NCI-H748 treated with DMSO at 0.1 percent for 48 hours (cell line): ENCODE measurements around the gene CD48.

Experiments
- DNase-seq: peaks from one replicate; lab custom pipeline; 2025; lab: John Stamatoyannopoulos, UW

Gene CD48

GRCh38 chr1:160676869-160677597 is 34.6 kb downstream of the CD48 start:
- no peak for DNase-seq

GRCh38 chr1:160675641-160676410 is 35.8 kb downstream of the CD48 start:
- no peak for DNase-seq

DNA sequence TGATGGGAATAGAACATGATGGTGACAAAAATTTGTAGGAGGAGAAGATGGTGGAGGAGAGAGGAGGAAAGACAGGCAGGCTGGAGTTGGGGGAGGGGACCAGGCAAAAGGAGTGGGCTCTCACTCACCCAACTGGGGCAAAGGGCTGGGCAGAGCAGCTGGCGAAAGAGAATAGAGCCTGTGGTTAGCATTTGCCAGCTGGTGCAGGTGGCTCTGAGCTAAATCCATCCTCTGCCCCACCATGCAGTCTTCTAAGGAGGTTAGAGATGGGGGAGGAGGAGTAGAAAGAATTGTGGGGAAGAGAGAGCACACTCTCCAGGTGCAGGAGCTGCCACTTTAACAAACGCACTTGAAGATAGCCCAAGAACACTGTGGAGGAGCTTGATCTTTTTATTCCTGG is 37.2 kb downstream of the CD48 start:
- DNase-seq, result no peak

- DNase-seq, result no peak
These were observed 38.6 kb downstream of the CD48 start for GRCh38 chr1:160672789-160673695.

DNA sequence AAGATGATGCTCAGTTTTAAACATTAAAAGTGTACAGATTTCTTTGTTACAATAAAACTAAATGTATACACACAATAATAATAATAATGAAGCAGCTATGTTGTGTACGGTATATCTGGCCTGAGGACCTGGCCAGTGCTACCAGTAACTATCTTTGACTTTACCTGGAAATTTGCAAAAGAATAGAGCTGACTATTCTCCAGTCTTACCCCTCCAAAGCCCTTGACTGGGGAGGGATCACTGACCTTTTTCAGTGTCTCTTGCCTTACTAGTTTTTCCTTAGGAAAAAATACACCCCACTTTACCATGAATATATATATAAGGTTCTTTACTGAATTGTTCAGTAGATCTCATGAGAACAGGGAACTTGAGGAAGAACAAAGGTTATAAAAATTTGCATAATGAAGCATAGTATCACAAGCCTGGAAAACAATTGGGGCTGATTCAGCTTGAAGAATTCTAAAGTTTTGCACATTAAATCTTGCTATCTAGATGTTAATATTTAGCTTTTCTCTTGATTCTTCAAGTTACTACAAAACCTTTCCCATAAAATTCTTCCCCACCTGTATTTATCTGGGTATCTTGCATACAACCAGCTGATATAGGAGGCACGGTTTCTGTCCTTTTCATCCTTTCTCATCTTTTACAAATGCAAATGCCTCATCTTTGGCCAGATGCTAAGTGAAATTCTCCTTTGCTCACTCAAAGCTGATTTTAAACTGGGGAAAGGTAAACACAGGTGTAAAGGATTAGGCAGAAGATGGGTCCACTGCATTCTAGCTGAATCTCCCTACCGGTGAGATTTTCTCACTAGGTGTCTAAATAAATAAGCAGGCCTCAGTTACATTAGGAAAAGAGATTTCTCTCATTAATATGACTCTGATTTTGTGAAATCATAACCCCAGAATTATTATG is 39.8 kb downstream of the CD48 start:
- no peak for DNase-seq

- no peak for DNase-seq
These were observed 40.9 kb downstream of the CD48 start for GRCh38 chr1:160670701-160671100.

- no peak for DNase-seq
These were observed 41.8 kb downstream of the CD48 start for GRCh38 chr1:160669802-160670201.

DNA sequence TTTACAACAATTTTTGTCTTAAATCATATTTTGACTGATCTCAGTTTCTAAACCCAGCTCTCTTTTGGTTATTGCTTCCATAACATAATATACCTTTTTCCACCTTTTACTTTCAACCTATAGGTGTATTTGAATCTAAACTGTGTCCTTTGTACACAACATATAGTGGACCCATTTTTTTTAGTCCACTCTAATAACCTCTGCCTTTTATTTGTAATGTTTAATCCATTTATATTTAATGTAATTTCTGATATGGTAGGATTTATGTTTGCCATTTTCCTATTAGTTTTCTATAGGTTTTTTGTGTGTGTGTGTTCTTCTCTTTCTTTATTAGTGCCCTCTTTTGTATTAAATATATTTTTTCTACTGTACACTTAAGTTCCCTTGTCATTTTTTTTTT is 42.3 kb downstream of the CD48 start:
- DNase-seq, result no peak

- DNase-seq, result no peak
These were observed 43.7 kb downstream of the CD48 start for GRCh38 chr1:160667896-160668295.

DNA sequence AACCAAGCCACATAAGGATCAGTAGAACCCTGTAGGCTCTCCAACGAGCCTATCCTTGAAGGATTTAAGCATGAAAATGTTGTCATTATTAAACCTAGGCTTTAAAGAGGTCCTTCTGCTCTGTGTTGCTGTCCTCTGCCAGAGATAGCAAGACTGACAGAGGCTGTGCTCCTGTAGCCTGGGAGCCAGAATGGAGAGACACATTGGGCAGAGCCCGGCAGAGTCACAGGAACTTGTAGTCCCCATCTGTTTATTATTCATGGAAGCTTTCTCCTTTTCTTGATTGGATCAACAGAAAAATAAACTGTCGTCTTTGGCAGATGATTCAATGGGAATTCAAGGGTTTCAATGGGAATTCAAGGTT is 45.6 kb downstream of the CD48 start:
- DNase-seq, result no peak

GRCh38 chr1:160665330-160666078 is 46.1 kb downstream of the CD48 start:
- DNase-seq, result no peak

GRCh38 chr1:160664573-160665051 is 47.0 kb downstream of the CD48 start:
- DNase-seq, result no peak

DNA sequence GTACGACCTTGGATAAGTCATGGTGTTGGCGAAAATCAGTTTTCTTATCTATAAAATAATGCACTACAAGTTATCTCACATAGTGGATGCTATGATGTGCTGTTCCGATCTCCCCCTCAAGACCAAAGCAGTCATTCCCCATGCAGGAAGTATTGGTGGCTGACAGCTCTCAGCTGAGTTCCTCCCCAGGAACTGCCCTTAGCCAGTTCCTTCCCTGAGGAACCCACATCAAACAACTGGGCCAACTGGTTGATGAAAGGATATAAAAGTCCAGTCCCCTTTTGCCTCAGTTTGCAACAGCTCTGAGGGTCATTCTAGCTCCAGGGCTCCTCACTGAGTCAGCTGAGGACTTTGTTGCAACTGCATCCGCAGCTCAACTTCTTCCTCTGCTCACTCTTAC is 48.7 kb downstream of the CD48 start:
- no peak for DNase-seq

- no peak for DNase-seq
These were observed 52.1 kb downstream of the CD48 start for GRCh38 chr1:160659566-160659965.

DNA sequence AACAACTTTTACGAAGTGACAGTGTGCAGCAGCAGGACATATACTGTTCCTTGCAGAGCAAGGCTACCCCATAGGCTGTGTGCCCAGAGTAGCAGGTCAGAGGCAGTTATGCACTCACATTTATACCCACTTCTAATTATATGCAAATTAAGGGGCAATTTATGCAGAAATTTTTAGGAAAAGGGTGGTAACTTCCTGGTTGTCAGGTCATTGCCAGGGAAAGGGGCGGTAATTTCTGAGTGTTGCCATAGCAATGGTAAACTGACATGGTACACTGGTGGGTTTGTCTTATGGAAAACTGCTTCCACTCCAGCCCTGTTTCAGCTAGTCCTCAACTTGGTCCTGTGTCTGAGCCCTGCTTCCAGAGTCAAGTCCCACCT is 52.8 kb downstream of the CD48 start:
- no peak for DNase-seq

DNA sequence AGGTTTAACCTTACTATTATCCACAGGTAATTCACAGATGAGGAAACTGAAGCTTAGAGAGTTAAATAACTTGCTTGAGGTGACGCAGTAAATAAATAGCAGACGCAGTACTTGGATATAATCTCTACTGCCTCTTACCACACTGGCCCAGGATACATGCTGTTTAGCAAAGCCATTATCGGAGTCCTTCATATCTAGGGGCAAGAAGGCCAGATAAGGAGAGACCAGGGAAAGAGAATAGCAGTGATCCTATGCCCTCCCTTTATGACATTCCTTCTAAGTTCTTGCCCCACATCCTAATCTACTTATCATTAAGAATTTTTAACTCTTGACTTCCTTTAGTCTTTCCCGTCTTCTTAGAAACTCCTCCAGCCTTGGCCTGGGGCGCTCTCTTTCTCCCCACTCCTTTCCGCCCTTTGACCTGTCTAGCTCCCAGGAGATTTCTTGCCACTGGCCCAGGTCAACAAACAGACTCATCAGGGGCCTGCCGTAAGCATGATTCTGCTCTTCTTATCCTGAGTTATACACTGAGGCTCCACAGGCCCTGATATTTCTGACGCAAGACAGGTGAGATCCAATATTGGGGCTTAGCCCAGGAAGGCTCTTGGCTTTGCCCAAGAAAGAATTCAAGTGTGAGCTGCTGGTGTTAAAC is 53.3 kb downstream of the CD48 start:
- DNase-seq, result no peak

DNA sequence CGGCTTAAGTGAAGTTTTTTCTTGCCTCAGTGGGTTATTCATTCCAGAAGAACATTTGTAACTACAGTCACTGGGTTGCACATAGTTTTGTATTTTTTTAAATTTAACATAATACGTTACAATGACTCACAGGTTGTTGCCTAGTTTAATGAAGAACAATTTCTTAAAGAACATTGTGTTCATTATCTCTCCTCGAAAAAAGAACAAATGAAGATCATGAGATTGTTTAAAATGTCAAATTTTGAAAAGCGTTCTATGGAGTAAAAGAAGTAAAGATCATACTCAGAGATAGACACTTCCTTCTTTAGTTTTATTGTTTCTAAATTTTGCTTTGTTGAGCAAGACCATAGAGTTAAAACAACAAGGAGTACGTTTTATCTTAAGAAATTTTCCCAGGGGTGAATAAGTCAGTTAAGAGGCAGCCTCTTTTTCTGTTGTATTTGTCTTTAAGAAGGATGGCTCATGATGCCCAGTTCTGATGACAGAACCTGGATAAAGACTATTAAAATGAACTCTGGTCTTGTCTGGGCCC is 54.3 kb downstream of the CD48 start:
- no peak for DNase-seq

- DNase-seq, result no peak
These were observed 54.9 kb downstream of the CD48 start for GRCh38 chr1:160656737-160657136.

DNA sequence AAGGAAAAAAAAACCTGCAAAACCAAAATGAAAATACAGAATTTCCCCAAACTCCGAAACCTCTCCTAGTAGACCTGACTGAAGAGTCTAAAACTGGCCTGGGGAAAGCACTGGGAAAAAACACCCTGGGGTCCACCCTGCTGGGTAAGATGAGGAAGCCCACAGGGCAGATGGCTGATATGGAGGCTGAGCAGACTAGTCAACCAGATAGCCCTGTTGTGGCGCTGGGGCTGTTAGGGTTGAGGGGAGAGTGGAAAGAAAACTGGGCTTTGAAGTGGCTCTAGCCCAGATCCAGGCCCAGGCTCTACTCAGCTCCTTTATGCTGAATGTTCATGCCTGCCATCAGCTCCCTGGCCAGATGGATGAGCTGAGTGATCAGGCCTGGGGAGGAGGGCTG is 58.0 kb downstream of the CD48 start:
- DNase-seq, result no peak
